ENCODE measurements around the gene TGFBRAP1. TPM values are rescaled to one million over a fixed set of nuclear protein-coding genes. Genes with fewer than 3 reads are reported as not detected.

TGFBRAP1 gene, protein sequence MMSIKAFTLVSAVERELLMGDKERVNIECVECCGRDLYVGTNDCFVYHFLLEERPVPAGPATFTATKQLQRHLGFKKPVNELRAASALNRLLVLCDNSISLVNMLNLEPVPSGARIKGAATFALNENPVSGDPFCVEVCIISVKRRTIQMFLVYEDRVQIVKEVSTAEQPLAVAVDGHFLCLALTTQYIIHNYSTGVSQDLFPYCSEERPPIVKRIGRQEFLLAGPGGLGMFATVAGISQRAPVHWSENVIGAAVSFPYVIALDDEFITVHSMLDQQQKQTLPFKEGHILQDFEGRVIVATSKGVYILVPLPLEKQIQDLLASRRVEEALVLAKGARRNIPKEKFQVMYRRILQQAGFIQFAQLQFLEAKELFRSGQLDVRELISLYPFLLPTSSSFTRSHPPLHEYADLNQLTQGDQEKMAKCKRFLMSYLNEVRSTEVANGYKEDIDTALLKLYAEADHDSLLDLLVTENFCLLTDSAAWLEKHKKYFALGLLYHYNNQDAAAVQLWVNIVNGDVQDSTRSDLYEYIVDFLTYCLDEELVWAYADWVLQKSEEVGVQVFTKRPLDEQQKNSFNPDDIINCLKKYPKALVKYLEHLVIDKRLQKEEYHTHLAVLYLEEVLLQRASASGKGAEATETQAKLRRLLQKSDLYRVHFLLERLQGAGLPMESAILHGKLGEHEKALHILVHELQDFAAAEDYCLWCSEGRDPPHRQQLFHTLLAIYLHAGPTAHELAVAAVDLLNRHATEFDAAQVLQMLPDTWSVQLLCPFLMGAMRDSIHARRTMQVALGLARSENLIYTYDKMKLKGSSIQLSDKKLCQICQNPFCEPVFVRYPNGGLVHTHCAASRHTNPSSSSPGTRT
- total RNA-seq = 10 to 100 TPM; 17.4 to 24.6 (median 20.8) TPM
- 1 to 10 TPM; 4.8 to 9.0 (median 5.5) TPM for polyA plus RNA-seq

DNA sequence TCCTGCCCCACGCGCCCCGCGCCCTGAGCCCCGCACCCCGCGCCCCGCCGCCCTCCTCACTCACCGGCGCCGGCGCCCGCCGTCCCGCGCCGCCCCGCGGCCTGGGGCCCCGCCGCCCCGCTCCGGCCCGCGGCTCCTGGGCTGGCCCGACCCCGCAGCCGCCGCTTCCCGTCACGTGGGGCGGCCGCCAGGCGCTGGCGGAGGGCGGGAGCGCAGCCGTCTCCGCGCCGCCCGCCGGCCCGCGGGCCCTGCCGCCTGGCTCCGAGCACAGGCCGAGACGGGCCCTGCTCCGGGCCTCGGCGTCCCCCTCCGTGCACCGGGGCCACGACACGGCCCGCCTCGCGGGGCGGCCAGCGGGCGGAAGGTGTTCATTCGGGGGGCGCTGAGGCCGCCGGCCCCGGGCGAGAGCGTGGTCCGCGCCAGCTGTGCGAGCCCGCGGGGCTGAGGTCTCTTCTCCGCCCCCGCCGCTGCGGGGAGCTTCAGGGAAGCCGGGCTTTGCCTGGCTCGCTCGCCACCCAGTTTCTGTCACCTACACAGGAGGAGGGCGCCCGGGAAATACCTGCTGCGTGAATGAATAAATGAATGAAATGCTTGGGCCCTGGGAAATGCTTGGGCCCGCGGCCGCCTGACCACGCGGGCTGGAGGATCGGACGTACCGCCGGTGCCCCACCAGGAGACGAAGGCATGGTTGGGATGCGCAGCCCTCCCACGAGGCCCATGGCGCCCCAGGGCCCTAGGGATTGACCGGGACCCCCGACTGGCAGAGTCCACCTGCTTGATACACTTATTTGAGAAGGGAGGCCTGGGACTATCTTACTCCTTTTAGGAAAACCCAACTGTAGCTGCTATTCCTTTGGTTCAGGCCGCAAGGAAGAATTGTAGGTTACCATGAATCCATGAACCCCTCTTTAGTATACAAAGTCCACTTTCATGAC lies at the start of gene TGFBRAP1:
TGFBRAP1 (minus strand) TSS at position 175 of the 935 bp plus-strand sequence. CDS start 21,434 bp downstream, outside the sequence.
- Histone ChIP-seq H3K4me3 (peak within 1 kb of the TSS; percentile 49 to 80 (median 74)), H3K4me1 (peaks cover 0 to 29% (median 19%) of the 10 kb centered on the region in 4 donors), H3K36me3 (peaks cover 0 to 8% (median 0%) of the 10 kb centered on the region in 4 donors), H3K9me3 (no peaks in the 10 kb centered on the region), H3K27ac (peak within 1 kb of the TSS; percentile 83 to 91 (median 87)), H3K27me3 (no peaks in the 10 kb centered on the region)
- 2% methylated on average over 101 of the region's 101 CpGs for WGBS, 2 donors
- DNase-seq = peak; percentile 74
- TF ChIP-seq, protein P1, sequence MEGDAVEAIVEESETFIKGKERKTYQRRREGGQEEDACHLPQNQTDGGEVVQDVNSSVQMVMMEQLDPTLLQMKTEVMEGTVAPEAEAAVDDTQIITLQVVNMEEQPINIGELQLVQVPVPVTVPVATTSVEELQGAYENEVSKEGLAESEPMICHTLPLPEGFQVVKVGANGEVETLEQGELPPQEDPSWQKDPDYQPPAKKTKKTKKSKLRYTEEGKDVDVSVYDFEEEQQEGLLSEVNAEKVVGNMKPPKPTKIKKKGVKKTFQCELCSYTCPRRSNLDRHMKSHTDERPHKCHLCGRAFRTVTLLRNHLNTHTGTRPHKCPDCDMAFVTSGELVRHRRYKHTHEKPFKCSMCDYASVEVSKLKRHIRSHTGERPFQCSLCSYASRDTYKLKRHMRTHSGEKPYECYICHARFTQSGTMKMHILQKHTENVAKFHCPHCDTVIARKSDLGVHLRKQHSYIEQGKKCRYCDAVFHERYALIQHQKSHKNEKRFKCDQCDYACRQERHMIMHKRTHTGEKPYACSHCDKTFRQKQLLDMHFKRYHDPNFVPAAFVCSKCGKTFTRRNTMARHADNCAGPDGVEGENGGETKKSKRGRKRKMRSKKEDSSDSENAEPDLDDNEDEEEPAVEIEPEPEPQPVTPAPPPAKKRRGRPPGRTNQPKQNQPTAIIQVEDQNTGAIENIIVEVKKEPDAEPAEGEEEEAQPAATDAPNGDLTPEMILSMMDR (IDR thresholded peaks at IDR 0.05) = no peak
- TF ChIP-seq POLR2A (IDR thresholded peaks at IDR 0.05) = no peak
- no peak for TF ChIP-seq POLR2AphosphoS5 (IDR thresholded peaks at IDR 0.05)
- TF ChIP-seq EP300 (IDR thresholded peaks at IDR 0.05) = no peak
- intact Hi-C loops (cut with DNase I) = no loop called here

DNA sequence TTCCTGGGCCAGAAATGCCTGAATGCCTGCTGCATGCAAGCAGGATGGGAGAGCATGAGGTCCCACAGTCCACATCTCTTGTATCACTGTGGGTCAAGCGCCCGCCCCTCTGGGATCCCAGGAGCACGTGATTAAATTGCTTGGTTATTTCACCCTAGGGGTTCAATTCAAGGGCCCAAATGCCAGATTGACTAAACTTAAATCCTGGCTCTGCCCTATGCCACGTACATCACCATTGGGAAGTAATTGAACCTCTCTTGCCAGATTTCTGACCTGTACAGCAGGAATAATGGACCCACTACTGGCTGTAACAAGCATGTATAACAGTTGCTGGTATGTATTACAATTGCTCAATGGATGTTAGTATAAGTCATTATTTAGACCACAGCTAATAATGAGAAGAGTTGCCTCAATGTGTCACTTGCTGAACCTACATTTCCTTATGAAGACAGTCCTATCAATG lies 49.4 kb upstream of the TGFBRAP1 start:
- TF ChIP-seq, protein P1 (IDR thresholded peaks at IDR 0.05) = no peak
- TF ChIP-seq POLR2A (IDR thresholded peaks at IDR 0.05) = no peak
- no peak for TF ChIP-seq EP300 (IDR thresholded peaks at IDR 0.05)
- no peak for TF ChIP-seq POLR2AphosphoS5 (IDR thresholded peaks at IDR 0.05)
- H3K4me3 ChIP-seq = no peak overlapping the region
- intact Hi-C loops (cut with DNase I) = loop anchor here (10.0 kb wide), 1 partner anchor 656 kb away; no protein-coding TSS in a partner anchor
- H3K27ac ChIP-seq = peak overlapping the region in 1 of 4 donors; percentile 1
- DNase-seq = no peak
- no peaks in the 10 kb centered on the region for H3K27me3 ChIP-seq
- H3K36me3 ChIP-seq = peaks cover 0 to 57% (median 4%) of the 10 kb centered on the region in 4 donors
- H3K4me1 ChIP-seq = peaks cover 0 to 29% (median 13%) of the 10 kb centered on the region in 4 donors
- 94% methylated on average over 4 of the region's 4 CpGs for WGBS, 2 donors
- H3K9me3 ChIP-seq = no peaks in the 10 kb centered on the region

DNA sequence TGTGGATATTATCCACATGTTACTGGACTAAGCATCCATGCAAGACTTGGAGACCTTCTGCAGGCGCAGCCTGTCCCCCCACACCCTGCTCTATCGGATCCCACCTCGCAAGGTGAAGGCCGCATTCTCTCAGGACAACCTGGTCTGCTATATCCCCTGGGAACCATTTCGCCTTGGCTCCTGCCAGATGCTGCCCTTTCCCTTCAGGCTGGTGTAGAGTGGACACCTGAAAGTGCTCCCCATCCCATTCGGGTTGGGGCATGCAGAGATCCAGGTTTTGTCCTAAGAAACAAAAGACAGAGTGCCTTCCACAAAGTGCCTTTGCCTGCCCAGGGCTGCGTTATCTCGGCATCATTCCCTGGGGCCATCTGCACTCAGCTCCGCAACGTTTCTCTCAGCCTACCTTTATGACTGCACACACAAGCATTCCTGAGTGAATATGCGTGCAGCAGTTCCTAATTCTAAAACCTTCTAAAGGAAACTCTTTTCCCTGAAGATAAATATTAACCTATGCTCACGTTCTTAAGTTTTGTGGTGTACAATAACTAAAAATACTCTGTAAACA lies 48.8 kb upstream of the TGFBRAP1 start:
- Histone ChIP-seq H3K4me3 (no peak overlapping the region), H3K27me3 (no peaks in the 10 kb centered on the region), H3K36me3 (peaks cover 0 to 51% (median 3%) of the 10 kb centered on the region in 4 donors), H3K27ac (peak overlapping the region in 1 of 4 donors; percentile 1), H3K9me3 (no peaks in the 10 kb centered on the region), H3K4me1 (peaks cover 0 to 35% (median 19%) of the 10 kb centered on the region in 4 donors)
- no peak for TF ChIP-seq POLR2A (IDR thresholded peaks at IDR 0.05)
- TF ChIP-seq, protein P1 (IDR thresholded peaks at IDR 0.05) = no peak
- 86 to 93% methylated on average over 12 of the region's 12 CpGs for WGBS, 2 donors
- DNase-seq = no peak
- intact Hi-C loops (cut with DNase I) = loop anchor here (10.0 kb wide), 1 partner anchor 656 kb away; no protein-coding TSS in a partner anchor
